ENCODE data around the gene LYST. TPM values are rescaled to one million over a fixed set of nuclear protein-coding genes. Genes with fewer than 3 reads are reported as not detected.
"Not testable (repeated sequence)": the region's sequence is repeated elsewhere in the genome, so short reads cannot be mapped to it uniquely, and the experiment has no call there.

LYST gene
- total RNA-seq, 1 donor from 2014 or later = 90.2 TPM

GRCh38 chr1:235640580-235640979 is 226.1 kb downstream of the LYST start:
- DNase-seq (no peak), ATAC-seq (ENCODE audit: low read depth) (no peak)
- intact Hi-C loops (cut with micrococcal nuclease) = loop anchor here (10.0 kb wide), 2 partner anchors 136 to 424 kb away; partner anchors contain the start of genes B3GALNT2 and NID1
- TF ChIP-seq CTCF (IDR thresholded peaks at IDR 0.05) = no peak
- Mint-ChIP-seq H3K36me3 (ENCODE audit: low read depth) (no peaks in the 10 kb centered on the region), H3K27me3 (peaks cover 38% of the 10 kb centered on the region), H3K4me3 (no peak overlapping the region), H3K4me1 (peaks cover 13% of the 10 kb centered on the region), H3K27ac (no peak overlapping the region), H3K9me3 (no peaks in the 10 kb centered on the region)
- CTCF ChIA-PET = no interaction called here
- POLR2A ChIA-PET = no interaction called here

- ChIA-PET CTCF (no interaction called here), POLR2A (no interaction called here)
- peaks cover 36% of the 10 kb centered on the region for H3K27me3 Mint-ChIP-seq
- intact Hi-C loops (cut with micrococcal nuclease) = loop anchor here (10.0 kb wide), 2 partner anchors 135 to 425 kb away; partner anchors contain the start of genes B3GALNT2 and NID1
- ATAC-seq (ENCODE audit: low read depth) (no peak), DNase-seq (no peak)
- TF ChIP-seq CTCF (IDR thresholded peaks at IDR 0.05) = no peak
- H3K4me3 Mint-ChIP-seq = no peak overlapping the region
- H3K4me1 Mint-ChIP-seq = peaks cover 13% of the 10 kb centered on the region
- H3K9me3 Mint-ChIP-seq = no peaks in the 10 kb centered on the region
- H3K36me3 Mint-ChIP-seq (ENCODE audit: low read depth) = no peaks in the 10 kb centered on the region
- H3K27ac Mint-ChIP-seq = no peak overlapping the region
These were observed 227.2 kb downstream of the LYST start for GRCh38 chr1:235639226-235640205.

- intact Hi-C loops (cut with micrococcal nuclease) = not testable (repeated sequence)
These were observed 228.1 kb downstream of the LYST start for GRCh38 chr1:235638612-235639011.

GRCh38 chr1:235637756-235638534 is 228.8 kb downstream of the LYST start:
- intact Hi-C loops (cut with micrococcal nuclease) = no loop called here
- Mint-ChIP-seq H3K9me3 (no peaks in the 10 kb centered on the region), H3K4me1 (peaks cover 12% of the 10 kb centered on the region), H3K27me3 (peaks cover 32% of the 10 kb centered on the region), H3K4me3 (no peak overlapping the region), H3K27ac (no peak overlapping the region), H3K36me3 (ENCODE audit: low read depth) (no peaks in the 10 kb centered on the region)
- ATAC-seq (ENCODE audit: low read depth) (no peak), DNase-seq (no peak)
- ChIA-PET POLR2A (no interaction called here), CTCF (no interaction called here)
- TF ChIP-seq CTCF (IDR thresholded peaks at IDR 0.05) = no peak

More at GRCh38 chr1:235638612-235639011, 228.1 kb downstream of the LYST start:
- peaks cover 38% of the 10 kb centered on the region for H3K27me3 Mint-ChIP-seq
- peaks cover 13% of the 10 kb centered on the region for H3K4me1 Mint-ChIP-seq
- POLR2A ChIA-PET; H3K27ac Mint-ChIP-seq; H3K9me3 Mint-ChIP-seq; ATAC-seq (ENCODE audit: low read depth); H3K36me3 Mint-ChIP-seq (ENCODE audit: low read depth); DNase-seq; CTCF ChIA-PET; H3K4me3 Mint-ChIP-seq: not testable (repeated sequence)

GRCh38 chr1:235635938-235636662 is 230.6 kb downstream of the LYST start:
- peaks cover 10% of the 10 kb centered on the region for H3K4me1 Mint-ChIP-seq
- intact Hi-C loops (cut with micrococcal nuclease) = no loop called here
- H3K27me3 Mint-ChIP-seq = peaks cover 25% of the 10 kb centered on the region
- no peak for TF ChIP-seq CTCF (IDR thresholded peaks at IDR 0.05)
- H3K36me3 Mint-ChIP-seq (ENCODE audit: low read depth) = no peaks in the 10 kb centered on the region
- CTCF ChIA-PET = no interaction called here
- H3K27ac Mint-ChIP-seq = no peak overlapping the region
- POLR2A ChIA-PET = no interaction called here
- H3K9me3 Mint-ChIP-seq = no peaks in the 10 kb centered on the region
- ATAC-seq (ENCODE audit: low read depth) = no peak
- no peak overlapping the region for H3K4me3 Mint-ChIP-seq
- DNase-seq = no peak

All from activated B cell treated with CpG ODN at 0.5 μM for 24 hours (primary cell).